ENCODE data around the gene HINT2.

GRCh38 chr9:35778496-35778895 is 36.3 kb downstream of the HINT2 start:
- TF ChIP-seq CTCF (IDR thresholded peaks at IDR 0.05) = no peak
- TF ChIP-seq POLR2A (IDR thresholded peaks at IDR 0.05) = no peak
- TF ChIP-seq POLR2AphosphoS5 (IDR thresholded peaks at IDR 0.05) = no peak

All from gastroesophageal sphincter (tissue), 3 donors.